Measurements from ENCODE around the gene CACNA1C.

- no peak for TF ChIP-seq CTCF (conservative IDR thresholded peaks at IDR 0.05)
- no peak for TF ChIP-seq EZH2 (IDR thresholded peaks at IDR 0.05; ENCODE audit: low read depth)
Measured at GRCh38 chr12:2605301-2605700, 552.5 kb downstream of the CACNA1C start.

All from PC-9 (cell line).